Myocyte (in vitro differentiated cells): Measurements from ENCODE around the gene TXNRD1. TPM values are rescaled to one million over a fixed set of nuclear protein-coding genes. Genes with fewer than 3 reads are reported as not detected.
A peak's percentile ranks its signal among the peaks of the same experiment; 100 is the strongest.
"Not testable (repeated sequence)": the region's sequence is repeated elsewhere in the genome, so short reads cannot be mapped to it uniquely, and the experiment has no call there.

Experiments
- DNase-seq: peaks from one replicate; pipeline ENCODE4 v3.0.0-alpha.2; 2012; ENCODE audit warnings: low read depth
- total RNA-seq: library from RNA; depleted of rRNA; stranded (reverse); fragments of >200 nt; gene quantifications from 2 replicates; pipeline ENCODE4 v1.2.3, GENCODE V29; 2014

TXNRD1 gene
- total RNA-seq, 1 donor from 2014 or later = 185 TPM

DNA sequence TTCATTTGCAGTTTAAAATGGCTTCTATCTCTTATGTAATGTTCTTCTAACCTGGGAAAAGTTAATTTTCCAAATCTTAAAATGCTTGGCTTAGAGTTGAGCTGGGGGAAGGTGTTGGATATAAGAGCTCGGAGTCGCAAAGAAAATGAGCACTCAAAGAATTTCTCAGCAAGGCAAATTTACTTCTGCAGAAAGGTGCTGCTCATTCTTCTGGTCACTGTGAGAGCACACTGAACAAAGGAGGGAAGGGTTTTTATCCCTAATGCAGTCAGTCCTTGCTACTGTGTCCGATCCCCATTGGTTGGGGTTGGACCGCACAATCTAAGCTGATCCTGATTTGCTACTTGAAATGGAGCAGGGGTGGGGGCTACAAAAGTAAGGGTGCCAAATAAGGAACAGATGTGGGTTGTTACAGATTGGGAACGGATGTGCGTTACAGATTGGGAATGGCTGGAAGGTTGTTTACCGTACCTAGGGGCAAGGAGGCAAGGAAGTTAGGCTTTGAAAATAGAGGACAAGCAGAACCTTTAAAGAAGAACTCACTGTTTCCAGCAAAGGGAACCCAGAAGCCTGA is 19.4 kb downstream of the TXNRD1 start:
- no peak for DNase-seq

DNA sequence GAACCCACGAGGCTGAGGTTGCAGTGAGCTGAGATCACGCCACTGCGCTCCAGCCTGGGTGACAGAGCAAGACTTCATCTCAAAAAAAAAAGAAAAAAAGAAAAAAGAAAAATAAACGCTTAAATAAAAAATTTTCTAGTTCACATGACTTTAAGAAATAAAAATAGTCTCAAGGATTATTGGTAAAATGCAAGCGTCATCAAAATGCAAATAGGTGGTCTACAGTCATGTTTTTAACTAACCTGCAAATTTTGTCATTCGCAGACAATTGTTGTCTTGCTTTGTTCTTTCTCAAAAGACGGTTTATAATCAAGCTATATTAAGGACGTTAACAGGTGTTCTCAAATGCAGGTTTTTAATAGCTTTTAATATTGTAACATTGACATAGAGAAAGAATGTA is 22.4 kb downstream of the TXNRD1 start:
- DNase-seq = no peak

- DNase-seq = no peak
These were observed 27.1 kb downstream of the TXNRD1 start for GRCh38 chr12:104242546-104243206.

- DNase-seq = no peak
These were observed 28.0 kb downstream of the TXNRD1 start for GRCh38 chr12:104243551-104243950.

DNA sequence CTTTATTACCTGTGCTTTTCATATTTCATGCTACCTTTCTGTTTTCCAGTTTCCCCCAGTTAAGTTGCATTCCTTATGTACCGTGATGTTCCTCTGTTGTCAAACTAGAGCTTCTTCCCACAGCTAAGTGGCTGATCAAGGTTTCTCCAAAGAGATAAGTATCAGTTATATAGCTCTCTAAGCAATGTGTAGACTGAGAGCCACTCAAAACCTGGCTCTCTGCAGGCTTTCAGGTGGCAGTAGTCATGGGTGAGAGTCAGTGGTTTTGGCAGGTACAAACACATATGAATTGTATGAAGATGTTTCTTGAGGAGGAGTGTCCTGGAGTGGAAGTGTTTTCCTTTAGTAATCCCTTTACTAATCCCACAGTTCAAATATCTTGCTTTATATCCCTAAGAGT is 28.4 kb downstream of the TXNRD1 start:
- no peak for DNase-seq

- DNase-seq = no peak
These were observed 32.1 kb downstream of the TXNRD1 start for GRCh38 chr12:104247698-104248097.

- no peak for DNase-seq
These were observed 32.9 kb downstream of the TXNRD1 start for GRCh38 chr12:104248444-104248843.

- no peak for DNase-seq
These were observed 33.4 kb downstream of the TXNRD1 start for GRCh38 chr12:104249017-104249416.

- DNase-seq = no peak
These were observed 34.3 kb downstream of the TXNRD1 start for GRCh38 chr12:104249898-104250297.

- no peak for DNase-seq
These were observed 35.0 kb downstream of the TXNRD1 start for GRCh38 chr12:104250366-104251125.

- DNase-seq = no peak
These were observed 42.4 kb downstream of the TXNRD1 start for GRCh38 chr12:104257913-104258472.

GRCh38 chr12:104258476-104259067 is 43.0 kb downstream of the TXNRD1 start:
- no peak for DNase-seq

GRCh38 chr12:104263026-104263425 is 47.4 kb downstream of the TXNRD1 start:
- no peak for DNase-seq

DNA sequence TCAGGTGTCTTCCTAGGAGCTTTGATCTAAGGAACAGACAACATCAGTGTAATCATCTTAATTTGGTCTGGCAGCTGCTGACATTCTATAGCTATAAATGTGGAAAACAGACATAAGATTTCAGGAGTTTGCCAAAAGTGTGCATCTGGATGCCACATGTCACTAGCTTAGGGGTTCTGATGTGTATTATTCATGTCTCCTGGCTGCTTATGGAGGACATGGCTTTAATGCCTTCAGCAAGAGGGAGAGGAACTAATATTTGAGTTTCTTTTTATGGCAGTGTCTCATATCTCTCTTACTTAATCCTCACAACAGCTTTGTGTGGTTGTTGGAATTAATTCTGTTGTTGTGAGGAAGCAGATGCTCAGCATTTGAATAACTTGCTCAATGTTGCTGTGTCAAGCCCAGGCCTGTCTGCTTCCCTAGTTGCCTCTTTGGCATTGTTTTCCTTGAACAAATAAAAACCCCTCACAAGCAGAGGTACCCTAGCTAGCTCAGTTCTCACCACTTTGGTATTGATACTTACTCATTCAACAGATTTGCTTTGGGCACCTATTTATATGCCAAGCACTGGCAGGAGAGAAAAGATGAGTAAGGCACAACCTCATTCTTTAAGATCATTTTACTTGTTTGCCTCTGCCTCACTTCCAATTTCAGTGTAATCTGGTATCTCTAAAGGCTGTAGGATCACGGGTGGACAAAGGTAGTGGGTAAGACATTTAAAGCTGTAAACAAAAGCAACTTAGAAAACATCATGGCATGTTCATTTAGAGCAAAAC is 48.2 kb downstream of the TXNRD1 start:
- DNase-seq = peak; percentile 78

GRCh38 chr12:104265436-104265835 is 49.9 kb downstream of the TXNRD1 start:
- DNase-seq = not testable (repeated sequence)

- DNase-seq = no peak
These were observed 57.4 kb downstream of the TXNRD1 start for GRCh38 chr12:104272938-104273337.

DNA sequence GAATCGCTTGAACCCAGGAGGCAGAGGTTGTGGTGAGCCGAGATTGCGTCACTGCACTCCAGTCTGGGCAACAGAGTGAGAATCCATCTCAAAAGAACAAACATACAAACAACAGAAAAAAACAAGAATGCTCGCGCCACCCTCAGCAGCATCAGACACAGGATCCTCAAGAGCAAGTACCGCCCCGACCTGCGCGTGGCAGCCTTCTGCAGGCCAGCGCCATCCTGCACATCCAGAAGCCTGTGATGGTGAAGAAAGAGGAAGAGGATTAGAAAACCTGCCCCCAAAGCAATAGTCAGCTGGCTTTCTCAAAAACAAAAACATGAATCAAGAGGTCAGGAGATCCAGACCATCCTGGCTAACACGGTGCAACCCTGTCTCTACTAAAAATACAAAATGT is 57.9 kb downstream of the TXNRD1 start:
- no peak for DNase-seq

- no peak for DNase-seq
These were observed 59.2 kb downstream of the TXNRD1 start for GRCh38 chr12:104274811-104275210.

DNA sequence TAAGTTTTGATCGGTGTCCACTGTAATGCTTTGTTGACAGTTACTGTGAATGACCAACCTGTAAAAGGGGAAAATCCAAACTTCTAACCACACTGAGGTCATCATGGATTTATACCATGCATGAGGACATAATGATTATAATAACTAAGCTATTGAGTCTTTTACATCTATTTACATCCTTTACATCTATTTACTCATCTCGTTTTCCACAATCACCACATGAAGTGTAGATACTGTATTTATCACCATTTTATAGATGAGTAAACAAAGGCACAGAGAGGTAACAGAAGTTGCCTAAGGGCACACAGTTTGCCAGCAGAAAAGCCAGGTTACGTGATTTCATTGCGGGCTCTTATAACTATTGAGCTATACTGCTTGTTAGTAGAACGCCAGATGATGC is 60.1 kb downstream of the TXNRD1 start:
- DNase-seq = no peak

- no peak for DNase-seq
These were observed 60.9 kb downstream of the TXNRD1 start for GRCh38 chr12:104276273-104277131.
